ENCODE data around the gene FRAS1. TPM values are rescaled to one million over a fixed set of nuclear protein-coding genes. Genes with fewer than 3 reads are reported as not detected.
A peak's percentile ranks its signal among the peaks of the same experiment; 100 is the strongest.

FRAS1 gene
- total and polyA plus RNA-seq, 9 of the 15 experiments (the other 6 are each of a cell fraction or from before 2014, with no cell fraction given): under 0.01 to 0.11 (median 0.04) TPM; not detected in 2

DNA sequence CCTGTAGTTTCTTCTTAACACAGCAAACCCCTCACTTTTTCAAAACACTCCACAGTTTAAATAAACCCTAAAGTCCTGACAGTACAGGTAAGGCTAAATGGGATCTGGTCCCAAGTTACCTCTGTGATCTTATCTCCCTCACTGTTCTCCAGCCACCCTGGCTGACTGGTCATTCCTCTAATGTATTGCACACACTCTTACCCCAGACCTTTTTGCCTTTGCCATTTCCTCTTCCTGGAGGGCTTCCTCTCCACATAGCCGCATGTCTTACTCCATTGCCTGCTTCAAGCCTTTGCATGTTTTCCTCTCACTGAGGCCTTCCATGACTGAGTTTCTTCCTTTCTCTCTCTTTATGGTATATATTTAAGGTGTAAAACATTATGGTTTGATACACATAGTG is 474.9 kb downstream of the FRAS1 start:
- ChIA-PET POLR2A (no interaction called here), CTCF (ENCODE audit: low intra/inter-chr PET ratio) (interaction anchor here (1.0 kb wide), 1 partner anchor 15 kb away, joined by 3 read pairs; no protein-coding TSS in a partner anchor)
- Histone ChIP-seq H3K4me1 (replicated peaks in 1 of 2; ENCODE audit: control insufficient read depth in 2 of 2, insufficient read depth in 2 of 2, low read length in 2 of 2) (no peaks in the 10 kb centered on the region), H3K27ac (ENCODE audit: extremely low read depth, low read depth, low read length) (no peak overlapping the region), H3K79me2 (ENCODE audit: control insufficient read depth, insufficient read depth, low read length) (no peaks in the 10 kb centered on the region), H3K4me3 (no peak overlapping the region), H3K9me3 (replicated peaks; ENCODE audit: control insufficient read depth, insufficient read depth, low read depth, low read length) (no peaks in the 10 kb centered on the region), H2AFZ (ENCODE audit: low read depth, low read length) (no peak overlapping the region), H3K4me2 (ENCODE audit: insufficient read depth, low read length) (no peak overlapping the region), H4K20me1 (replicated peaks; ENCODE audit: control insufficient read depth, insufficient read depth, low read length) (no peaks in the 10 kb centered on the region), H3K9me1 (ENCODE audit: control insufficient read depth, insufficient read depth, low read length) (no peaks in the 10 kb centered on the region), H3K9ac (ENCODE audit: insufficient read depth in 1 of 2, low read depth in 2 of 2, low read length in 2 of 2) (no peak overlapping the region), H3K27me3 (ENCODE audit: control insufficient read depth in 2 of 2, insufficient read depth in 2 of 2, low read length in 2 of 2) (peaks cover 17 to 22% of the 10 kb centered on the region in 2 experiments; a peak in 4 of 5 replicates), H3K36me3 (ENCODE audit: control insufficient read depth, insufficient read depth, low read length) (no peaks in the 10 kb centered on the region)
- TF ChIP-seq, protein P1, sequence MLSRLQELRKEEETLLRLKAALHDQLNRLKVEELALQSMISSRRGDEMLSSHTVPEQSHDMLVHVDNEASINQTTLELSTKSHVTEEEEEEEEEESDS (CRISPR knock-in tag; IDR thresholded peaks at IDR 0.05): no peak
- DNase-seq (ENCODE audit: extremely low read depth in 1 of 4, low spot score in 3 of 4) (no peak), FAIRE-seq (no peak), ATAC-seq (no peak)
- intact Hi-C loops (cut with micrococcal nuclease): no loop called here
- in situ Hi-C loops (cut with MboI): no loop called here
- BruUV-seq (replicated peaks): no TSS peak
- 38% methylated on average over 1 of the region's 1 CpG for WGBS (ENCODE audit: insufficient coverage, low coverage, missing lambda C conversion rate)

DNA sequence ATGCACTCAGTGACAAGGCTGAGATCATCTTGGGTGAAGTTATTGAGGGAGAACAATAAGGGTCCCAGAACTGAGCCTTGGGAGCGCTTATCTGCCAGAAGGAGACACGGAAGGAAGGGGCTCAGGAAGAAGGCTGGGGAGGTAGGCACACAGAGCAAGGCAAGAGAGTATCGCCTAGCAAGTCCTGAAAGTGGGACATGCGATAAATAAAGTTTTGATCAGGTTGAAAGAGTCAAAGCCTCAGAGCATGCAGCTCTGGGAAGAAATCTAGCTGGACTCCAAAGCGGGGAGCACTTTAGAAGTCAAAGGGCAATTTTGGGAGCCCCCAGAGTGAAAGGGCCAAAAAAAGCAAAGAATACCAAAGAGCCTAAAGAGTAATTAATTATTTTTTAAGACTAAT is 476.7 kb downstream of the FRAS1 start:
- no peaks in the 10 kb centered on the region for H4K20me1 ChIP-seq (replicated peaks; ENCODE audit: control insufficient read depth, insufficient read depth, low read length)
- BruUV-seq (replicated peaks): no TSS peak
- no peaks in the 10 kb centered on the region for H3K4me1 ChIP-seq (replicated peaks in 1 of 2; ENCODE audit: control insufficient read depth in 2 of 2, insufficient read depth in 2 of 2, low read length in 2 of 2)
- POLR2A ChIA-PET: interaction anchor here (0.6 kb wide), 1 partner anchor 499 kb away, joined by 3 read pairs; no protein-coding TSS in a partner anchor
- TF ChIP-seq, protein P2, sequence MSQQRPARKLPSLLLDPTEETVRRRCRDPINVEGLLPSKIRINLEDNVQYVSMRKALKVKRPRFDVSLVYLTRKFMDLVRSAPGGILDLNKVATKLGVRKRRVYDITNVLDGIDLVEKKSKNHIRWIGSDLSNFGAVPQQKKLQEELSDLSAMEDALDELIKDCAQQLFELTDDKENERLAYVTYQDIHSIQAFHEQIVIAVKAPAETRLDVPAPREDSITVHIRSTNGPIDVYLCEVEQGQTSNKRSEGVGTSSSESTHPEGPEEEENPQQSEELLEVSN (IDR thresholded peaks at IDR 0.05; ENCODE audit: borderline replicate concordance in 1 of 2, extremely low read depth in 1 of 2, insufficient read depth in 1 of 2, insufficient read length in 1 of 2, low read depth in 1 of 2, low read length in 1 of 2, poor library complexity in 1 of 2, severe bottlenecking in 1 of 2): no peak
- TF ChIP-seq, protein P3, sequence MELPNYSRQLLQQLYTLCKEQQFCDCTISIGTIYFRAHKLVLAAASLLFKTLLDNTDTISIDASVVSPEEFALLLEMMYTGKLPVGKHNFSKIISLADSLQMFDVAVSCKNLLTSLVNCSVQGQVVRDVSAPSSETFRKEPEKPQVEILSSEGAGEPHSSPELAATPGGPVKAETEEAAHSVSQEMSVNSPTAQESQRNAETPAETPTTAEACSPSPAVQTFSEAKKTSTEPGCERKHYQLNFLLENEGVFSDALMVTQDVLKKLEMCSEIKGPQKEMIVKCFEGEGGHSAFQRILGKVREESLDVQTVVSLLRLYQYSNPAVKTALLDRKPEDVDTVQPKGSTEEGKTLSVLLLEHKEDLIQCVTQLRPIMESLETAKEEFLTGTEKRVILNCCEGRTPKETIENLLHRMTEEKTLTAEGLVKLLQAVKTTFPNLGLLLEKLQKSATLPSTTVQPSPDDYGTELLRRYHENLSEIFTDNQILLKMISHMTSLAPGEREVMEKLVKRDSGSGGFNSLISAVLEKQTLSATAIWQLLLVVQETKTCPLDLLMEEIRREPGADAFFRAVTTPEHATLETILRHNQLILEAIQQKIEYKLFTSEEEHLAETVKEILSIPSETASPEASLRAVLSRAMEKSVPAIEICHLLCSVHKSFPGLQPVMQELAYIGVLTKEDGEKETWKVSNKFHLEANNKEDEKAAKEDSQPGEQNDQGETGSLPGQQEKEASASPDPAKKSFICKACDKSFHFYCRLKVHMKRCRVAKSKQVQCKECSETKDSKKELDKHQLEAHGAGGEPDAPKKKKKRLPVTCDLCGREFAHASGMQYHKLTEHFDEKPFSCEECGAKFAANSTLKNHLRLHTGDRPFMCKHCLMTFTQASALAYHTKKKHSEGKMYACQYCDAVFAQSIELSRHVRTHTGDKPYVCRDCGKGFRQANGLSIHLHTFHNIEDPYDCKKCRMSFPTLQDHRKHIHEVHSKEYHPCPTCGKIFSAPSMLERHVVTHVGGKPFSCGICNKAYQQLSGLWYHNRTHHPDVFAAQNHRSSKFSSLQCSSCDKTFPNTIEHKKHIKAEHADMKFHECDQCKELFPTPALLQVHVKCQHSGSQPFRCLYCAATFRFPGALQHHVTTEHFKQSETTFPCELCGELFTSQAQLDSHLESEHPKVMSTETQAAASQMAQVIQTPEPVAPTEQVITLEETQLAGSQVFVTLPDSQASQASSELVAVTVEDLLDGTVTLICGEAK (IDR thresholded peaks at IDR 0.05): peak; percentile 58; the same call in 1 of the 2 replicates
- TF ChIP-seq, protein P3 (CRISPR knock-in tag; IDR thresholded peaks at IDR 0.05): no peak
- no peaks in the 10 kb centered on the region for H3K79me2 ChIP-seq (ENCODE audit: control insufficient read depth, insufficient read depth, low read length)
- no peak overlapping the region for H3K27ac ChIP-seq (ENCODE audit: extremely low read depth, low read depth, low read length)
- FAIRE-seq (no peak), ATAC-seq (no peak), DNase-seq (ENCODE audit: extremely low read depth in 1 of 4, low spot score in 3 of 4) (no peak)
- no peak overlapping the region for H2AFZ ChIP-seq (ENCODE audit: low read depth, low read length)
- CTCF ChIA-PET (ENCODE audit: low intra/inter-chr PET ratio): no interaction called here
- in situ Hi-C loops (cut with MboI) (no loop called here), intact Hi-C loops (cut with micrococcal nuclease) (no loop called here)
- H3K9me1 ChIP-seq (ENCODE audit: control insufficient read depth, insufficient read depth, low read length): no peaks in the 10 kb centered on the region
- 13% methylated on average over 5 of the region's 5 CpGs for WGBS (ENCODE audit: insufficient coverage, low coverage, missing lambda C conversion rate)
- H3K27me3 ChIP-seq (ENCODE audit: control insufficient read depth in 2 of 2, insufficient read depth in 2 of 2, low read length in 2 of 2): peaks cover 16 to 18% of the 10 kb centered on the region in 2 experiments; a peak in 4 of 5 replicates
- H3K36me3 ChIP-seq (ENCODE audit: control insufficient read depth, insufficient read depth, low read length): no peaks in the 10 kb centered on the region
- no peaks in the 10 kb centered on the region for H3K9me3 ChIP-seq (replicated peaks; ENCODE audit: control insufficient read depth, insufficient read depth, low read depth, low read length)
- H3K9ac ChIP-seq (ENCODE audit: insufficient read depth in 1 of 2, low read depth in 2 of 2, low read length in 2 of 2): no peak overlapping the region
- H3K4me2 ChIP-seq (ENCODE audit: insufficient read depth, low read length): no peak overlapping the region
- no peak overlapping the region for H3K4me3 ChIP-seq
